Breast epithelium (tissue), 3 donors: Measurements from ENCODE around the gene ERGIC1.

Experiments
- POLR2A ChIP-seq: fragments of 450-650 bp; IDR thresholded peaks from one replicate; pipeline ENCODE4 v1.6.1; 2016; ENCODE audit warnings: antibody characterized with exemption, mild to moderate bottlenecking, moderate library complexity
- POLR2AphosphoS5 ChIP-seq, 3 donors: sonication (generic); formaldehyde crosslinking; IDR thresholded peaks; one replicate each; pipeline ENCODE4 v1.6.1; 2017; ENCODE audit warnings: antibody characterized with exemption in 3 of 3
- TF ChIP-seq, protein P1 (sequence below), 3 donors: fragments of 450-650 bp; IDR thresholded peaks; one replicate each; pipeline ENCODE4 v1.5.1; 2016 to 2017; ENCODE audit warnings: antibody characterized with exemption in 3 of 3, mild to moderate bottlenecking in 3 of 3, moderate library complexity in 3 of 3

DNA sequence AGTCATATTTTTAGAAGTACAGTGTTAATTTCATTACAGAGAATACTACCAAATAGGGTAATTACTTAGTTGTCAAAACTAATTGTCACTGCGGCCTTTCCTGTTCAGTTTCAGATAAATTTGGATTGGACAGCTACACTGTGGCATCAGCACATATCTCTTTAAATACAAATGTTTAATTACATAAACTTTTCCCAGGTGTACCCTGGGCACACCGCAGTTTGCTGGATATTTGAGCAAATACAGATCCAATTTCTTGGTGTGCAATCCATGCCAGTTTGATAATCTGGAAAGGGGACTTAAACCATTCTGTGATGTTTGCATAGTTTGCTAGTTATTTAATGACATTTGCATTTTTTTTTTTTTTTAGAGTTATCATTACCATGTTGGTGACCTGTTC lies 160.4 kb downstream of the ERGIC1 start:
- TF ChIP-seq POLR2AphosphoS5 (IDR thresholded peaks at IDR 0.05) (no peak), POLR2A (no peak)
- TF ChIP-seq, protein P1, sequence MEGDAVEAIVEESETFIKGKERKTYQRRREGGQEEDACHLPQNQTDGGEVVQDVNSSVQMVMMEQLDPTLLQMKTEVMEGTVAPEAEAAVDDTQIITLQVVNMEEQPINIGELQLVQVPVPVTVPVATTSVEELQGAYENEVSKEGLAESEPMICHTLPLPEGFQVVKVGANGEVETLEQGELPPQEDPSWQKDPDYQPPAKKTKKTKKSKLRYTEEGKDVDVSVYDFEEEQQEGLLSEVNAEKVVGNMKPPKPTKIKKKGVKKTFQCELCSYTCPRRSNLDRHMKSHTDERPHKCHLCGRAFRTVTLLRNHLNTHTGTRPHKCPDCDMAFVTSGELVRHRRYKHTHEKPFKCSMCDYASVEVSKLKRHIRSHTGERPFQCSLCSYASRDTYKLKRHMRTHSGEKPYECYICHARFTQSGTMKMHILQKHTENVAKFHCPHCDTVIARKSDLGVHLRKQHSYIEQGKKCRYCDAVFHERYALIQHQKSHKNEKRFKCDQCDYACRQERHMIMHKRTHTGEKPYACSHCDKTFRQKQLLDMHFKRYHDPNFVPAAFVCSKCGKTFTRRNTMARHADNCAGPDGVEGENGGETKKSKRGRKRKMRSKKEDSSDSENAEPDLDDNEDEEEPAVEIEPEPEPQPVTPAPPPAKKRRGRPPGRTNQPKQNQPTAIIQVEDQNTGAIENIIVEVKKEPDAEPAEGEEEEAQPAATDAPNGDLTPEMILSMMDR (IDR thresholded peaks at IDR 0.05) = no peak
